Right atrium auricular region (tissue), 2 donors: ENCODE data around the gene GRIN2A. TPM values are rescaled to one million over a fixed set of nuclear protein-coding genes. Genes with fewer than 3 reads are reported as not detected.

Experiments used
- DNase-seq: peaks from one replicate; pipeline ENCODE4 v3.0.0-alpha.2; 2019; ENCODE audit warnings: low spot score
- H3K27ac ChIP-seq, 2 donors: fragments of 200-600 bp; sonication (generic); 1 replicate in 1 of 2; 2 replicates in 1 of 2; pipeline ENCODE4 v1.5.1; 2016 to 2019
- H3K27me3 ChIP-seq, 2 donors: fragments of 200-600 bp; sonication (generic); one replicate each; pipeline versions ENCODE4 v1.5.1 to v1.6.0; 2017 to 2019
- H3K36me3 ChIP-seq: fragments of 200-600 bp; sonication (generic); one replicate; pipeline ENCODE4 v1.5.1; 2016
- H3K4me1 ChIP-seq, 2 donors: fragments of 200-600 bp; sonication (generic); one replicate each; pipeline versions ENCODE4 v1.5.1 to v1.6.0; 2017 to 2019
- H3K4me3 ChIP-seq, 2 donors: fragments of 200-600 bp; sonication (generic); 1 replicate in 1 of 2; 2 replicates in 1 of 2; pipeline ENCODE4 v1.5.1; 2017 to 2019; ENCODE audit warnings: mild to moderate bottlenecking in 1 of 2, moderate library complexity in 1 of 2
- H3K9me3 ChIP-seq, 2 donors: fragments of 200-600 bp; sonication (generic); one replicate each; pipeline ENCODE4 v1.5.1; 2019
- total RNA-seq, 2 donors: library from RNA; depleted of rRNA; stranded (reverse); fragments of >200 nt; gene quantifications; one replicate each; pipeline ENCODE4 v1.1.0, GENCODE V29; 2016
- TF ChIP-seq, protein P1 (sequence below), 2 donors: fragments of 200-600 bp; sonication (generic); IDR thresholded peaks; one replicate each; pipeline ENCODE4 v1.5.1; 2019; ENCODE audit warnings: antibody characterized with exemption in 2 of 2

The GRIN2A gene
- total RNA-seq, 2 donors from 2014 or later: 3.8 to 7.4 TPM

DNA sequence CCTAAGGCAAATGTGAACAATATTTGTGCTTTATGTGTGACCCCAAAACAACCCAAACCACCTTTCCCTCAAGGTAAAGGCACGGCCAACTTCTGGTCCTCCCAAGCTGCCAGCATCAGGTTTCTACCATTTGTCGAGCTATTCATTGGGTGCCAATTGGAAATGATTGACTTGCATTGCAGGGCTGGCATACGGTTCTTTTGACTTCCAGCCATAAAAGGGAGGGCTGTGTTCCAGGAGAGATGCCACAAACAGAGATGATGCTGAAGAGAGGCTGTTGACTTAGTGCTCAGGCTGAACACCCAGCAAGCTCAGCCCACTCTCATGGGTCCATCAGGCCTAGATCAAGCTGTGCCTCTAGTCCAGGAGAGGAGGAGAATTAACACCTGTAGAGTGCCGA lies 252.4 kb downstream of the GRIN2A start:
- no peaks in the 10 kb centered on the region for H3K36me3 ChIP-seq
- no peaks in the 10 kb centered on the region for H3K9me3 ChIP-seq
- no peak for DNase-seq
- TF ChIP-seq, protein P1, sequence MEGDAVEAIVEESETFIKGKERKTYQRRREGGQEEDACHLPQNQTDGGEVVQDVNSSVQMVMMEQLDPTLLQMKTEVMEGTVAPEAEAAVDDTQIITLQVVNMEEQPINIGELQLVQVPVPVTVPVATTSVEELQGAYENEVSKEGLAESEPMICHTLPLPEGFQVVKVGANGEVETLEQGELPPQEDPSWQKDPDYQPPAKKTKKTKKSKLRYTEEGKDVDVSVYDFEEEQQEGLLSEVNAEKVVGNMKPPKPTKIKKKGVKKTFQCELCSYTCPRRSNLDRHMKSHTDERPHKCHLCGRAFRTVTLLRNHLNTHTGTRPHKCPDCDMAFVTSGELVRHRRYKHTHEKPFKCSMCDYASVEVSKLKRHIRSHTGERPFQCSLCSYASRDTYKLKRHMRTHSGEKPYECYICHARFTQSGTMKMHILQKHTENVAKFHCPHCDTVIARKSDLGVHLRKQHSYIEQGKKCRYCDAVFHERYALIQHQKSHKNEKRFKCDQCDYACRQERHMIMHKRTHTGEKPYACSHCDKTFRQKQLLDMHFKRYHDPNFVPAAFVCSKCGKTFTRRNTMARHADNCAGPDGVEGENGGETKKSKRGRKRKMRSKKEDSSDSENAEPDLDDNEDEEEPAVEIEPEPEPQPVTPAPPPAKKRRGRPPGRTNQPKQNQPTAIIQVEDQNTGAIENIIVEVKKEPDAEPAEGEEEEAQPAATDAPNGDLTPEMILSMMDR (IDR thresholded peaks at IDR 0.05): no peak
- H3K27ac ChIP-seq: no peak overlapping the region
- no peak overlapping the region for H3K4me3 ChIP-seq
- H3K4me1 ChIP-seq: peaks cover 0 to 9% of the 10 kb centered on the region in 2 donors
- H3K27me3 ChIP-seq: no peaks in the 10 kb centered on the region

- Histone ChIP-seq H3K27ac (no peak overlapping the region), H3K36me3 (no peaks in the 10 kb centered on the region), H3K4me1 (peaks cover 0 to 7% of the 10 kb centered on the region in 2 donors), H3K4me3 (no peak overlapping the region), H3K27me3 (no peaks in the 10 kb centered on the region), H3K9me3 (no peaks in the 10 kb centered on the region)
- no peak for DNase-seq
- TF ChIP-seq, protein P1 (IDR thresholded peaks at IDR 0.05): no peak
Observed at GRCh38 chr16:9929313-9929712, 252.9 kb downstream of the GRIN2A start.

DNA sequence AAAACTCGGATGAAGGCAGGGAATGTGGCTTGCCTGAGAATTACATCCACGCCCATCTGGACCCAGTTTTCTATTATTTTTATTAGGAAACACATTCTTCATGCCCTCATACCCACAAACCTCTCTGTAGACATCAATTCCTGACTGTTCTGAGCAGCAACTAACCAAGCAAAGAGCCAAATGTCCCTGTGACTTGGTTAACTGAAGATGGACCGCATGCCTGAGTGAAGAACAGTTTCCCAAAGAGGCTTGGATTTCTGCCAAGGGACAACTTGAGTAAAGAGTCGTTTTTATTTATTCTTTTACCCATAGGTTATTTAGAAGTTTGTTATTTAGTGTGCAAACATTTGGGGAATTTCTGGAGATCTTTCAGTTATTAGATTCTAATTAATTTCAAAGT lies 259.8 kb downstream of the GRIN2A start:
- Histone ChIP-seq H3K4me3 (no peak overlapping the region), H3K36me3 (no peaks in the 10 kb centered on the region), H3K27me3 (no peaks in the 10 kb centered on the region), H3K9me3 (no peaks in the 10 kb centered on the region), H3K27ac (no peak overlapping the region), H3K4me1 (no peaks in the 10 kb centered on the region)
- TF ChIP-seq, protein P1 (IDR thresholded peaks at IDR 0.05): no peak
- DNase-seq: no peak

DNA sequence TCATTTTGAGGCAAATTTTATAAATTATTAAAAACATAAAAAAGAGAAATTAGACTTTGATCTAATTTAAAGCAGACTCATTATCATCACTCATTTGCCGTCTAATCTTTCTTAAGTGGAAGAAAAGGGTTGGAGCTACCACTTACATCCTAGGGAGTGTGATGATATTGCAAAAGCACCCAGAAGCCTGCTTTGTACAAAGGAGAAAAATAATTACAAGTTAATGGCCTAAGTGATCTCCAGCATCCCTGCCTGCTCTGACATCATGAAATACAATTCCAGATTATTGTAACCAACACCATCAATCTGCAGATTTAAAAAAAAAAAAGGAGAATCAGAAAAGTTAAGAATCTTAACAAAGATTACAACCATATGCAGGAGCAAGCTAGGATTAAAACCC lies 260.2 kb downstream of the GRIN2A start:
- Histone ChIP-seq H3K27ac (no peak overlapping the region), H3K4me1 (no peaks in the 10 kb centered on the region), H3K9me3 (no peaks in the 10 kb centered on the region), H3K4me3 (no peak overlapping the region), H3K36me3 (no peaks in the 10 kb centered on the region), H3K27me3 (no peaks in the 10 kb centered on the region)
- TF ChIP-seq, protein P1 (IDR thresholded peaks at IDR 0.05): no peak
- DNase-seq: no peak

- Histone ChIP-seq H3K9me3 (no peaks in the 10 kb centered on the region), H3K36me3 (no peaks in the 10 kb centered on the region)
- TF ChIP-seq, protein P1 (IDR thresholded peaks at IDR 0.05): no peak
Observed at GRCh38 chr16:9919460-9919859, 262.8 kb downstream of the GRIN2A start.

DNA sequence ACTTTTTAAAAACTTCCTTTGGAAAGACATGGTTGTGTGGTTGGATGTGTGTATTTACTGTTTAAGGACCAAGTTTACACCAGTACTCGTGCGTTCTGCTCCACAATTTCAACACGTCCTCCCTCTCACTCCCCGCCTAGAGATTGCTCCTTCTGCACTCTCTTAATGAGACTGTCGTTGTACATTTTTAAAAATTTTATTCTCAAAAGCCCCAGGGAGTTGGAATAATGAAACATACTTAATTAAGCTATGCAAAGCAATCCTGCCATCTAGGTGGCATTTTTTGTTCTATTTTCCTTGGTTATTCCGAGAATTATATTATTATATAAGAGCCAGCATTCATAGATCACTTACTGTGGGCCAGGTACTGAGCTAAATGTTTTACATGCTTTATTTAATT lies 264.5 kb downstream of the GRIN2A start:
- no peaks in the 10 kb centered on the region for H3K36me3 ChIP-seq
- no peak for DNase-seq
- TF ChIP-seq, protein P1 (IDR thresholded peaks at IDR 0.05): no peak

More at GRCh38 chr16:9919460-9919859, 262.8 kb downstream of the GRIN2A start:
- no peak overlapping the region for H3K27ac ChIP-seq
- no peaks in the 10 kb centered on the region for H3K27me3 ChIP-seq
- peaks cover 0 to 2% of the 10 kb centered on the region in 2 donors for H3K4me1 ChIP-seq
- no peak overlapping the region for H3K4me3 ChIP-seq
- DNase-seq: no peak

More for the DNA sequence above, 264.5 kb downstream of the GRIN2A start:
- Histone ChIP-seq H3K4me1 (peaks cover 0 to 12% of the 10 kb centered on the region in 2 donors), H3K9me3 (no peaks in the 10 kb centered on the region), H3K27me3 (no peaks in the 10 kb centered on the region), H3K4me3 (no peak overlapping the region), H3K27ac (no peak overlapping the region)
